Activated CD8-positive, alpha-beta memory T cell treated with anti-CD3 and anti-CD28 coated beads for 1 hour (primary cell): ENCODE data around the gene CAMTA1.

Experiments
- DNase-seq, 2 donors: peaks; one replicate each; pipeline ENCODE4 v3.0.0-alpha.2; 2020; ENCODE audit warnings: low read depth in 1 of 2; ENCODE audit errors: extremely low read depth in 1 of 2

The CAMTA1 gene

GRCh38 chr1:6951536-6951935 is 166.3 kb downstream of the CAMTA1 start:
- no peak for DNase-seq

GRCh38 chr1:6953216-6953615 is 168.0 kb downstream of the CAMTA1 start:
- no peak for DNase-seq

DNA sequence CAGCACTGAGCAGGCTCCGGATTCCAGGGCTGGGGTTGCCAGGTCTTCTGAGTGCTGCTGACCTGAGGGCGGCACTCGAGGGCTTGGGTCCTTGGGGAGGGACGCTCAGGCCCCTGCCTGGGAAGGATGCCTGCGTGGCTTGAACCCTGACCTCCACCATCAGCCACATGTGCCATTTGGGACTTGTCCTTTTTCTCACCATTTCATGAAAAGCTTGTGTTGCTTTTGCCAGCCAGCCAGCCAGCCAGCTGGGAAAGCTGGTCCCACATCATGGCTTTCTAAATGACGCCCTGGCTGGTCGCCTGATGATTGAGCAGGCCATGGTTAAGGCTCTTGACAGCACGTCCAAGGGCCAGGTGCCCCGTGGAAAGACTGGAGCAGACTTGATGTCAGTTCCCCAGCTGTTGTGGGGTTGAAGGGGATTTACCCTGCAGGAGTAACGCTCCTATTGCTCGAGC is 168.7 kb downstream of the CAMTA1 start:
- no peak for DNase-seq

GRCh38 chr1:6954591-6954990 is 169.3 kb downstream of the CAMTA1 start:
- no peak for DNase-seq

- no peak for DNase-seq
These were observed 170.3 kb downstream of the CAMTA1 start for GRCh38 chr1:6955357-6956094.

- DNase-seq = no peak
These were observed 171.4 kb downstream of the CAMTA1 start for GRCh38 chr1:6956488-6957159.

DNA sequence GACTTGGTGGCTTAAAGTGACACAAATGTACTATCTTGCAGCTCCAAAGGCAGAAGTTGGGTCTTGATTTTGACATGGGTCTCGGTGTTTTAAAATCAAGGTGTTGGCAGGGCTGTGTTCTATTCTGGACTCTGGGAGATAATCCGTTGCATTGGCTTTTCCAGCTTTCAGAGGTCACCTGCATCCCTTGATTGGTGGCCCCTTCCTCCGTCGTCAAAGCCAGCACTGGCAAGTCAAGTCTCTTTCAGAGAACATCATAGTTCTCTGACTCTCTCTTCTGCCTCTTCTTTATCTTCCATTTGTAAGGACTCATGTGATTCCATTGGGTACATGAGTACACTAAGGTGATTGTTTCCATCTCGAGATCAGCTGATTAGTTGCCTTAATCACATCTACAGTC is 172.1 kb downstream of the CAMTA1 start:
- DNase-seq = no peak

DNA sequence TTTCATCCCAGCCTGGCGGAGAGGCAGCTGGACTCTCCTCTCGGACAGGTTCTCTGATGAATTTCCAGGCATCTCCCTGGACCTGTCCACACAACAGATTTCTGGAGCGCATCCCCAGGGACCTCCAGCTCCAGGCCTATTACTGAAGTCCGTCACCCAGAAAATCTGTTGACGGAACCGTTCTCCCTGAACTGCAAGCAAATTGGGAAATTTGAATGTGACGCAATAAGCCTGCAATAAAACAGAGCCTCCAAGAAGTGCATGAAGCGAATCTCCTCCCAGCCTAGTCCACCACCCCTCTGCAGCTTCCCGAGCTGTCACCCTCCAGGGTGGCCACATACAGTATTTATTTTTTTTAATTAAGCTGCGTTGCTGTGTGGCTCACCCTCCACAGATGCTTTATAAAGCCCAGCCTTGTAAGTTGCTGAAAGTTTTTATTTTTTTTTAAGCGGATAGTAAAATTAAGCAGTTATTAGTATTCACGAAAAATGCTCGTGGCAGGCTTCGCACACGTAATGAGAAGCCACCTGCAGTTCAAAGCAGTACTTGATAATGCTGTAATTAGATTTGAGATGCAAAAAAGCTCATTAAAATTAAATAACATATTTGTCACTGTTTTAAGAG is 173.3 kb downstream of the CAMTA1 start:
- DNase-seq = no peak

DNA sequence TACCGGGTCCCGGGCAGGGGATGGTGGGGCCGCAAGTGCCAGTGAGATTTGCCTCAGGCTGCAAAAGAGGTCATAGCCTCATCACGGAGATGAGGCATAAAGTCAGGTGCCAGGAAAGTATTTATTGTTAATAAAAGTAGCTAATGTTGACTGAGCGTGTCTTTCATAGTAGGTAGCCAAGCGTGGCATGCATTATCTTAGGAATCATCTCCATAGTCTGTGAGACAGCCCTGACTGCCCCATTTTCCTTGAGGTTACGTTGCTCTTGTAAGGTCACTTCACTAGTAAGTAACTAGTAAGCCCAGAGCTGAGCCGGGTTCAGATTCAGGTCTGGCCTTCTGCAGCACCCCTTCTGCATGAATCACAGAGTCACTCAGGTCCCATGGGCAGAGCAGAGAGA is 174.2 kb downstream of the CAMTA1 start:
- DNase-seq = no peak

DNA sequence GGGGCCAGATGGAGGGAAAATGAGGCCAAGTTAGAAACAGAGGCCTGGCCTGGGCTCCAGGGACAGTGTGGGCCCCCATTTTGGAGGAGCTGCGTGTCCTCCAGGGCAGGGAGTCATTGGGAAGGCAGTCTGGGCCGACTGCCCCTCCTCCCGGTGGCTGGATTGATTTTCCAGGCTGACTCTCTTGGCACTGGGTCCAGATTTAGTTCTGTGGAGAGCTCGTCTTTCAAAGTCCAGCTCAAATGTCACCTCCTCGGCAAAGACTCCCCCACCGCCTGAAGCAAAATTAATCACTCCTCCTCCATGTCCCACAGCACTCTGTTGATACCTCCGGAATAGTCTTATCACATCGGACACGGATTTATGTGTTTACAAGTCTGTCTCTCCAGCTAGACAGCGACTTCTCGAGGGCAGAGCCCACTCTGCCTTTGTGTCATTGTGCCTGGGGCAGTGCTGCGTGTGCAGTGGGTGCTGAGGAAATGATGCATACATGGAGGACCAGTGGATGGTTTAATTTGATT is 175.1 kb downstream of the CAMTA1 start:
- no peak for DNase-seq

DNA sequence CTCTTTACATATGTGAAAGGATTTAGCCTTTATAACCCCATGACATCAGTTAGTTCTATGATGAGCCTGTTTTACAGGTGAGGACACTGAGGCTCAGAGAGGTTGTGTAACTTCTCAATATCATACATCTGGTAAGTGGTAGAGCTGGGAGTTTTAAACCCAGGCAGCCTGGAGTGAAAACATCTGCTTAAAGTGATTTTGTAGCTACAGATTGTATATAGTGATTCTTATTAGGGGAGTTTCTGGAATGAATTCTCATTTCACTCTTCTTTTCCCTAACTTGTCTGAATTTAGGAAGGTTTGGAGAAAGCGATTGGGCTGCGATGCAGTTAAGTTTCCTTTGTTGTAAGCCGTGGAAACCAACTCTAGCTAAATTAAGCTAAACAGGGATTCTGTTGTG is 175.6 kb downstream of the CAMTA1 start:
- no peak for DNase-seq

- DNase-seq = no peak
These were observed 176.0 kb downstream of the CAMTA1 start for GRCh38 chr1:6961289-6961688.

DNA sequence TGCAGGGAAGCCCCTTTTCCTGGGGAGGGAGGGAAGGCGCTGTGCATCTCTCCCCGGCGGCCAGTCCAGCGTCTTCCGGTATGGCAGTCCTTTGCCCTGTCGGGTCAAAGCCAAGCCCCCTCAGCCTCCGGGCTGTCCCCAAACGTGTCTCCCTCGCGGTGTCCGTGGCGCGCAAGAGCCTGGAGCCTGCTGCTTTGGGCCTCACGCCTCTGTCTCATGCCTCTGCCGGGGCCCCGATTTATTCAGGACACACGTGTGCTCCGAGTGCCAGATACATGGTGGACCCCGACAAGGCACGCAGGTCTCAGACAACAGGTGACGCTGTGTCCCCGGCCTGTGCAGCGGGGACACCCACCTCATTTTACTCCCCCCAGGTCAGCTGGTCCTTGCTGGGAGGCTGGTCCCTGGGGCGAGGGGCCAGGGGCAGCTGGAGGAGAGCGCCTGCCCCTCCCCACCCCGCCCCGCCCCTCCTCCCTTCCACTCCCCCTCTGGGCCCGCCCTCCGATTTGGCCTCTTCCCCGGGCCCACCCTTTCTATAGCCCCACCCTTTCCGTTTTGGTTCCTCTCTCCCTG is 176.7 kb downstream of the CAMTA1 start:
- DNase-seq = no peak

GRCh38 chr1:6962478-6962995 is 177.3 kb downstream of the CAMTA1 start:
- peak in 1 of 2 donors; percentile 14 for DNase-seq

DNA sequence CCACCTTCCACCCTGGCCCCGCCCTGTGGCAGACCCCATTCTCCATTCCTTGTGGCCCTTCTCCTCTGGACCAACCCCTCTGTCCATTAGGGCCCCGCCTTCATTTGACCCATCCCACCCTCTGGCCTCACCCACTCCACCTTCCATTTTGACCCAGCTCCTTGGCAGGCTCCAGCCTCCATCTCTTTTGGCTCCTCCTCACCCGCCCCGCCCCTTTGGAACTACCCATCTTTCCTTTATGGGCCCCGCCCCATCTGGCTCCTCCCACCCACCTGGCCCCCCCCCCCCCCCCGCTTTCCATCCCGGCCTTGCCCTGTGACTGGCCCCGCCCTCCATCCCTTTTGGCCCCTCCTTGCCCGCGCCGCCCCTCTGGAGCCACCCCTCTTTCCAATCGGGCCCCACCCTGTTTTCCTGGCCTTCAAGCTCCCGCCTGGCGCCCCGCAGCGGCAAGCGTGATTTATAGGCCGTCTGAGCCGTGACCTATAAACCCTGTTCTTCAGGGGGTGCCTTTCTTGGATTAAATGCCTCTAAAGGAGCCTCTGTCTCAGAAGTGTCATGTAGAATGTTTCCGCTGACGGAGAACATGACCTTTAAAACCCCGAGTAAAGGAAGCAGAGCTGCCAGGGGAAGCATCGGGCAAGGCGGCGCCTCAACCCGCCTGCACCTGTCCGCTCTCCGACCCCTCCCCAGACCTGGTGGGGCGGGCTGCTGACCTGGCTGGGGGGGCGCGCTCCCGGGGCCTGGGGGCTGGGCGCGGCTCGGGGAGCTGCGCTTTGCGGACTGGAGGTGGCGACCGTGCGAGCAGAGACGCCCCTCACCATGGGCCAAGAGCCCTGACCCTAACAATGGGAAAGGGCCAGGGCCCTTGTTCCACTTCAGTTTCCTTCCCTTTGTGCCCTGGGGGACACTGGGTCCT is 178.0 kb downstream of the CAMTA1 start:
- DNase-seq = peak in 1 of 2 donors; percentile 15

DNA sequence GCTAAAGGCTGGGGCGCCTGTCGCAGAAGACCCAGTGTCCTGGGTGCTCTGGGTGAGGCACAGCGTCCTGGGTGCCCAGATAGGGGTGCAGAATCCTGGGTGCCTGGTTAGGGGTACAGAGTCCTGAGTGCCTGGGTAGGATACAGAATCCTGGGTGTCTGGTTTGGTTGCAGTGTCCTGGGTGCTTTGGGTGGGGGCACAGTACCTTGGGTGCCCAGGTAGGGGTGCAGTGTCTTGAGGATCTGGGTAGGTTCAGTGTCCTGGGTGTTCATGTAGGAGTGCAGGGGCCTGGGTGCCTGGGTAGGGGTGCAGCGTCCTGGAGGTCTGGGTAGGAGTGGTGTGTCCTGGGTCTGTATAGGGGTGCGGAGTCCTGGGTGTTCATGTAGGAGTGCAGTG is 178.7 kb downstream of the CAMTA1 start:
- no peak for DNase-seq

GRCh38 chr1:6965083-6965934 is 180.1 kb downstream of the CAMTA1 start:
- DNase-seq = no peak

DNA sequence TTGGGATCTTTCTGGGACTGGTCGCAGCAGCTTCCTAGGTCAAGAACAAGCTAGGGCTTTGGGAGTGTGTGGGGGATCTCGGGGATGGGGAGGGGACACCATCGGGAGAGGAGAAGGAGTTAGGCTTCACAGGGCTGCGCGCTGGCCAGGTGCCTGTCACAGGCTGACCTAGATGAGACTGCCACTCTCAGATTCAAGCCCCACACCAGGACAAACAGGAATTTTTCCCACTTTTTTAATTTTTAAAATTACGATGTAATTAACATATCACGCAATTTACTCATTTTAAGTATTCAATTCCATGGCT is 180.6 kb downstream of the CAMTA1 start:
- DNase-seq = no peak

- DNase-seq = no peak
These were observed 181.1 kb downstream of the CAMTA1 start for GRCh38 chr1:6966326-6966725.
